HEK293 (cell line): ENCODE results near the gene AMPH.

Experiments used
- MYNN ChIP-seq: fragments of 450-650 bp; formaldehyde crosslinking; IDR thresholded peaks from 2 replicates; pipeline ENCODE4 v1.5.1; 2016; ENCODE audit warnings: missing biosample characterization, missing genetic modification characterization, borderline replicate concordance
- SCRT1 ChIP-seq: fragments of 450-650 bp; formaldehyde crosslinking; IDR thresholded peaks from 2 replicates; pipeline ENCODE4 v1.5.1; 2016; ENCODE audit warnings: missing biosample characterization, missing genetic modification characterization, borderline replicate concordance
- YY1 ChIP-seq: fragments of 450-650 bp; formaldehyde crosslinking; IDR thresholded peaks from 2 replicates; pipeline ENCODE4 v1.5.1; 2018; ENCODE audit warnings: missing biosample characterization, missing genetic modification characterization
- ZBTB7A ChIP-seq: fragments of 450-650 bp; formaldehyde crosslinking; IDR thresholded peaks from 2 replicates; pipeline ENCODE4 v1.5.1; 2016; ENCODE audit warnings: low read depth, missing biosample characterization, missing genetic modification characterization
- ZNF510 ChIP-seq: fragments of 450-650 bp; formaldehyde crosslinking; IDR thresholded peaks from 2 replicates; pipeline ENCODE4 v1.5.1; 2018; ENCODE audit warnings: mild to moderate bottlenecking, missing genetic modification characterization, missing biosample characterization; ENCODE audit not compliant: insufficient replicate concordance
- ZNF658 ChIP-seq: fragments of 450-650 bp; formaldehyde crosslinking; IDR thresholded peaks from 2 replicates; pipeline ENCODE4; 2016; ENCODE audit warnings: missing biosample characterization, missing genetic modification characterization
- ZNF785 ChIP-seq: fragments of 450-650 bp; formaldehyde crosslinking; IDR thresholded peaks from 2 replicates; pipeline ENCODE4 v1.5.1; 2016; ENCODE audit warnings: missing biosample characterization, missing genetic modification characterization
- TF ChIP-seq, protein P1 (sequence below): fragments of 450-650 bp; formaldehyde crosslinking; IDR thresholded peaks from 2 replicates; pipeline ENCODE4 v1.5.1; 2016; ENCODE audit warnings: missing biosample characterization, missing genetic modification characterization
- TF ChIP-seq, protein P2 (sequence below): fragments of 450-650 bp; formaldehyde crosslinking; IDR thresholded peaks from 2 replicates; pipeline ENCODE4 v1.5.1; 2016; ENCODE audit warnings: missing biosample characterization, missing genetic modification characterization, borderline replicate concordance
- TF ChIP-seq, protein P3 (sequence below): fragments of 450-650 bp; formaldehyde crosslinking; IDR thresholded peaks from 2 replicates; pipeline ENCODE4 v1.5.1; 2016; ENCODE audit warnings: missing biosample characterization, missing genetic modification characterization

DNA sequence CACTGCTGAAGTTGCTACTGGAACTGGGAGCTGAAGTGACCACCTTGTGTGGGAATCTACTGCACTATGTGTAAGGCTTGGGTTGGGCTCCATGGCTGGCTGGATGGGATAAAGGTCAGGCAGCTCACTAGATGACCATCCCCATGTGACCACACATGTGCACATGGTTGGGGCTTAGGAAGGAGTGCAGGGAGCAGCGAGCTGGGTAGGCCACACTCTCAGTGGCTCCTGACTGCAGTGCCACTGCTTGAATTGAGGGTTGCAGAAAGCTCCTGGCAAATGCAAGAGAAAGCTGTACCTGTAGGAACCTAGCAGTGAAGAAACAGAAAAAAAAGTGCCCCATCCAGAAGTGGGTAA, 47.5 kb upstream of the AMPH start:
- TF ChIP-seq MYNN (tag by site-specific recombination): no peak
- TF ChIP-seq, protein P1, sequence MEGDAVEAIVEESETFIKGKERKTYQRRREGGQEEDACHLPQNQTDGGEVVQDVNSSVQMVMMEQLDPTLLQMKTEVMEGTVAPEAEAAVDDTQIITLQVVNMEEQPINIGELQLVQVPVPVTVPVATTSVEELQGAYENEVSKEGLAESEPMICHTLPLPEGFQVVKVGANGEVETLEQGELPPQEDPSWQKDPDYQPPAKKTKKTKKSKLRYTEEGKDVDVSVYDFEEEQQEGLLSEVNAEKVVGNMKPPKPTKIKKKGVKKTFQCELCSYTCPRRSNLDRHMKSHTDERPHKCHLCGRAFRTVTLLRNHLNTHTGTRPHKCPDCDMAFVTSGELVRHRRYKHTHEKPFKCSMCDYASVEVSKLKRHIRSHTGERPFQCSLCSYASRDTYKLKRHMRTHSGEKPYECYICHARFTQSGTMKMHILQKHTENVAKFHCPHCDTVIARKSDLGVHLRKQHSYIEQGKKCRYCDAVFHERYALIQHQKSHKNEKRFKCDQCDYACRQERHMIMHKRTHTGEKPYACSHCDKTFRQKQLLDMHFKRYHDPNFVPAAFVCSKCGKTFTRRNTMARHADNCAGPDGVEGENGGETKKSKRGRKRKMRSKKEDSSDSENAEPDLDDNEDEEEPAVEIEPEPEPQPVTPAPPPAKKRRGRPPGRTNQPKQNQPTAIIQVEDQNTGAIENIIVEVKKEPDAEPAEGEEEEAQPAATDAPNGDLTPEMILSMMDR (tag by site-specific recombination): no peak
- no peak for TF ChIP-seq ZNF658 (tag by site-specific recombination)
- no peak for TF ChIP-seq ZBTB7A
- TF ChIP-seq SCRT1 (tag by site-specific recombination): no peak
- TF ChIP-seq ZNF510 (tag by site-specific recombination): no peak
- TF ChIP-seq, protein P2, sequence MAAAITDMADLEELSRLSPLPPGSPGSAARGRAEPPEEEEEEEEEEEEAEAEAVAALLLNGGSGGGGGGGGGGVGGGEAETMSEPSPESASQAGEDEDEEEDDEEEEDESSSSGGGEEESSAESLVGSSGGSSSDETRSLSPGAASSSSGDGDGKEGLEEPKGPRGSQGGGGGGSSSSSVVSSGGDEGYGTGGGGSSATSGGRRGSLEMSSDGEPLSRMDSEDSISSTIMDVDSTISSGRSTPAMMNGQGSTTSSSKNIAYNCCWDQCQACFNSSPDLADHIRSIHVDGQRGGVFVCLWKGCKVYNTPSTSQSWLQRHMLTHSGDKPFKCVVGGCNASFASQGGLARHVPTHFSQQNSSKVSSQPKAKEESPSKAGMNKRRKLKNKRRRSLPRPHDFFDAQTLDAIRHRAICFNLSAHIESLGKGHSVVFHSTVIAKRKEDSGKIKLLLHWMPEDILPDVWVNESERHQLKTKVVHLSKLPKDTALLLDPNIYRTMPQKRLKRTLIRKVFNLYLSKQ (tag by site-specific recombination): no peak
- no peak for TF ChIP-seq ZNF785
- TF ChIP-seq, protein P3, sequence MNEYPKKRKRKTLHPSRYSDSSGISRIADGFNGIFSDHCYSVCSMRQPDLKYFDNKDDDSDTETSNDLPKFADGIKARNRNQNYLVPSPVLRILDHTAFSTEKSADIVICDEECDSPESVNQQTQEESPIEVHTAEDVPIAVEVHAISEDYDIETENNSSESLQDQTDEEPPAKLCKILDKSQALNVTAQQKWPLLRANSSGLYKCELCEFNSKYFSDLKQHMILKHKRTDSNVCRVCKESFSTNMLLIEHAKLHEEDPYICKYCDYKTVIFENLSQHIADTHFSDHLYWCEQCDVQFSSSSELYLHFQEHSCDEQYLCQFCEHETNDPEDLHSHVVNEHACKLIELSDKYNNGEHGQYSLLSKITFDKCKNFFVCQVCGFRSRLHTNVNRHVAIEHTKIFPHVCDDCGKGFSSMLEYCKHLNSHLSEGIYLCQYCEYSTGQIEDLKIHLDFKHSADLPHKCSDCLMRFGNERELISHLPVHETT (tag by site-specific recombination): no peak
- no peak for TF ChIP-seq YY1
